ENCODE results near the gene TMF1.

TMF1 gene

GRCh38 chr3:69012100-69012799 lies 39.9 kb downstream of the TMF1 start:
- DNase-seq: peak; percentile 51

GRCh38 chr3:69011096-69011730 lies 40.9 kb downstream of the TMF1 start:
- DNase-seq: no peak

GRCh38 chr3:69009559-69010410 lies 42.3 kb downstream of the TMF1 start:
- peak; percentile 8 for DNase-seq

GRCh38 chr3:69008980-69009379 lies 43.2 kb downstream of the TMF1 start:
- peak; percentile 25 for DNase-seq

- DNase-seq: no peak
Observed at GRCh38 chr3:69005791-69006482, 46.2 kb downstream of the TMF1 start.

GRCh38 chr3:69005071-69005790 lies 46.9 kb downstream of the TMF1 start:
- DNase-seq: no peak

GRCh38 chr3:69004138-69004537 lies 48.0 kb downstream of the TMF1 start:
- no peak for DNase-seq

- DNase-seq: no peak
Observed at GRCh38 chr3:68999605-69000004, 52.5 kb downstream of the TMF1 start.

GRCh38 chr3:68999158-68999557 lies 53.0 kb downstream of the TMF1 start:
- no peak for DNase-seq

- no peak for DNase-seq
Observed at GRCh38 chr3:68997887-68998286, 54.2 kb downstream of the TMF1 start.

- DNase-seq: no peak
Observed at GRCh38 chr3:68996356-68996995, 55.7 kb downstream of the TMF1 start.

GRCh38 chr3:68988740-68989139 lies 63.4 kb downstream of the TMF1 start:
- no peak for DNase-seq

- no peak for DNase-seq
Observed at GRCh38 chr3:68987322-68987721, 64.8 kb downstream of the TMF1 start.

- DNase-seq: peak; percentile 76
Observed at GRCh38 chr3:68986496-68987208, 65.5 kb downstream of the TMF1 start.

GRCh38 chr3:68985146-68985790 lies 66.9 kb downstream of the TMF1 start:
- DNase-seq: peak; percentile 68

GRCh38 chr3:68984011-68984530 lies 68.1 kb downstream of the TMF1 start:
- peak; percentile 98 for DNase-seq

- no peak for DNase-seq
Observed at GRCh38 chr3:68977486-68978167, 74.5 kb downstream of the TMF1 start.

- no peak for DNase-seq
Observed at GRCh38 chr3:68974711-68975110, 77.4 kb downstream of the TMF1 start.

GRCh38 chr3:68973639-68974038 lies 78.5 kb downstream of the TMF1 start:
- DNase-seq: peak; percentile 17

All from NCI-H82 (cell line).